ENCODE results near the gene SYNJ2.

SYNJ2 gene

GRCh38 chr6:158053377-158054313, 72.0 kb downstream of the SYNJ2 start:
- no peak for DNase-seq (ENCODE audit: low read depth in 1 of 2, low spot score in 1 of 2)

GRCh38 chr6:158056355-158056754, 74.7 kb downstream of the SYNJ2 start:
- DNase-seq (ENCODE audit: low read depth in 1 of 2, low spot score in 1 of 2): no peak

DNA sequence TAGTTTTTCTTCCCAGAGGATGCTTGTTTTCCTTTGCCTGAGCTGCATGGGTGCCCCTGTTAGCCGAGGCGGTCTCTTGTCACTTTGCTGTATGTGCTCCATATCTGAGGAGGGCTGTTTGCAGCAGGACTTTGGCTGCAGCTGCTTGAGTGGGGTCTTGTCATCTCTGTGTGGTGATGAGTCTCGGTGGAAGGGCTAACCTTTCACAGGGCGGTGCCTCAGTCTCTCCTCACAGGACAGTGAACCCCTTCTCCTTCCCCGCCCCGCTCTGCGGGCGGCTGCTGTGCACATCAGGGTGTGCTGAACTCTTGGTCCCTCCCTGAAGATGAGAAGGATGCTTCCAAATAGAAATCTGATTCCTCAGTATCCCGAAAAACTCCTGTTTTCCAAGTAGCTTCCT, 75.1 kb downstream of the SYNJ2 start:
- DNase-seq (ENCODE audit: low read depth in 1 of 2, low spot score in 1 of 2): no peak

GRCh38 chr6:158057213-158057987, 75.7 kb downstream of the SYNJ2 start:
- no peak for DNase-seq (ENCODE audit: low read depth in 1 of 2, low spot score in 1 of 2)

DNA sequence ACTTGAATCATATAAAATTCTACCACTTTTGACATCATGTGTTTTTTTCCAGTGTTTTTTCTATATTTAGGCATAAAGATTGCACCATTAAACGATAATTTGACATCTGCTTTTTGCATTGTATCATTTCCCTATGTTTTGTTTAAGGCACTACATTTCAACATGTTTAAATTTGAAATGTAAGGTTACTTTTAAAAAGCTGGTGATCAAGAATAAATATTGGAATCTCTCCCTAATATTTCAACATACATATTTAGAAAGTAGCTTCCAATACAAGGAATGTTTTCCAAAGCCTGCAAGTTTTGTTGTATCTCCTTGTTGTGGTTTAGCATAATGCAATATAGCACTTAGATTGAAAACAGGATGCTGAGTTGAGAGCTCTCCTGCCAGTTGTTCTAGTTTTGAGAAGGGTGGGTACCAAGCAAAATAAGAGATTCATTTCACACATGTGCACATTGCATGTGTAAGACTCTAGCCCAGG, 76.5 kb downstream of the SYNJ2 start:
- DNase-seq (ENCODE audit: low read depth in 1 of 2, low spot score in 1 of 2): no peak

DNA sequence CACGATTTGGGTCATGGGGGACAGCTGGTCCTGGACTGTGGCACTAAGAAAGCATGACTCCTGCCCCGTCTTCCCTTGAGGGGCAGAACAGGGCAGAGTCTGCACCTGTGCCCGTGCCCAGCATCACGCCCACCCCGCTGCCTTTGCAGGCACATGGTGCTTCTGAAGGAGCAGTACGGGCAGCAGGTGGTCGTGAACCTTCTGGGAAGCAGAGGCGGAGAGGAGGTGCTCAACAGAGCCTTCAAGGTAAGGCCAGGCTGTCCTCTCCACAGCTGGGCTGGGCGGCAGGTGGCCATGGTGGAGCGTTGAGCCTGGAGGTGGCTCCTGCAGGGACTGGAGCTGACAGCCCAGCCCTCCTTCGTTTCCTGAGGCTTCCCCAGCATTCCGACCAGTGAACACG, 77.4 kb downstream of the SYNJ2 start:
- DNase-seq (ENCODE audit: low read depth in 1 of 2, low spot score in 1 of 2): no peak

DNA sequence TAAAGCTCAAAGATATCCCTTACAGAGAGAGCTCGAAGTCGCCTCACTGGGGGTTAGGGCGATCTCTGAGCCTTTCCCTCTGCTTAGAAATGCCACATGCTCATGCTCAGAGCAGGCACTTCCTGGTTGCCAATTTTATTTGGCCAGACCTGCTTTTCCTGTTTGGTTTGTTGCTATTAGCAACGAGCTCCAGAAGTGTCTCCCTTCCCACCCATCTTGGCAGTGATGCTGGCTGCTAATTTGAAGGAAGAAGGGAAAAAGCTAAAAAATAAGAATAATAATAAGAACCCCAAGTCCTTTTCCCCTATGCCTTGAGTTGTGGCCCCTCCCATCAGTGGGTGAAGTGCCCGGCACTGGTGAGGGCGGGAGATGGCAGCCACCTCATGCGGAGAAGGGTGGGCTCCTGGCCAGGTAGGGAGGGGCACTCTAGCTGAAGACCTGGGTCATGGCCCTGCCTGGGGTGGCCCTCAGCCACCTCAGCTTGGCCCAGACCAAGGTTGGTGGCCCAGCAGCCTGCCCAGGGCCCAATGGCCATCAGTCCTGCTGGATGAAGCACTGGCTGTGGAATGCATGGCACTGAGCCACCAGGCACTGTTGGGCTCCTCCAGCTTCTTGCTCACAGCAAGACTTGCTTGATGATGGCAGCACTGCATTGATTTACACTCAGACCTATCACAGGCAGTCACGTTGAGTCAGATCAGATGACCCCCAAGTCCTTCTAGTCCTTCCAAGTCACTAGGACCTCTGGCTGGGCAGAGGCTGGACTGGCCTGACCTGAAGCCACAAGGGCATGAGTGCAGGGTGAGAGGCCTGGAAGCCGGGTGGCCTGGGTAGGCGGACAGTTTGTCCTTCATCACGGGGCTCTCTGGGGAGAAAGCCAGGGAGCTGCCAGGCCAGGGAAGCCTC, 79.0 kb downstream of the SYNJ2 start:
- DNase-seq (ENCODE audit: low read depth in 1 of 2, low spot score in 1 of 2): no peak

GRCh38 chr6:158061361-158061708, 79.7 kb downstream of the SYNJ2 start:
- DNase-seq (ENCODE audit: low read depth in 1 of 2, low spot score in 1 of 2): no peak

DNA sequence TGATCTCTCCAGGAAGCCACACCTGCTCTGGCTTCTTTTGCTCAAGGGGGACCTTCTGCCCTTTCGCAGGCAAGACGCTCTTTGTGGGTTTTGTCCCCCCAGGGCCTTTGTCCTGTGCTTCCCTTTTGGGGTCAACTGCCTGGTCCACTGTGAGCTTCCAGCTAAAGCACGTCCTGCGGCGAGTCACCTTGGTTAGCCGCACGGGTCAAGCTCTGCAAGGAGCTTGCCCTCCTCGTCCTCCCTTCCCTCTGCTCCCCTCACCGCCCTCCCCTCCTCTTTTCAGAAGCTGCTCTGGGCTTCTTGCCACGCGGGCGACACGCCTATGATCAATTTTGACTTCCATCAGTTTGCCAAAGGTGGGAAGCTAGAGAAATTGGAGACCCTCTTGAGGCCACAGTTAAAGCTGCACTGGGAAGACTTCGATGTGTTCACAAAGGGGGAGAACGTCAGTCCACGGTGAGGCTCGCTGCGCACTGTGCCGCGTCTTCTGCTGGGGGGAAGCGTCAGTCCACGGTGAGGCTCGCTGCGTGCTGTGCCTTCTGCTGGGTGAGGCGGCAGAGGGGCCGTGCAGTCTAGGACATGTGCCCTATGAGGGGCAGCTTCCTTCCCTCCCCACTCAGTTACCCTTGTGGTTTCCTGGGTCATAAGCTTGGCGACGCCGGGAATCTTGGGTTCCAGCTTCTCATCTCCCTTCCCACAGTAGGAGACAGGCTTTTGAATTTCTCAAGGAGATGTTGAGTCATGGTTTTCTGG, 80.2 kb downstream of the SYNJ2 start:
- DNase-seq (ENCODE audit: low read depth in 1 of 2, low spot score in 1 of 2): no peak

DNA sequence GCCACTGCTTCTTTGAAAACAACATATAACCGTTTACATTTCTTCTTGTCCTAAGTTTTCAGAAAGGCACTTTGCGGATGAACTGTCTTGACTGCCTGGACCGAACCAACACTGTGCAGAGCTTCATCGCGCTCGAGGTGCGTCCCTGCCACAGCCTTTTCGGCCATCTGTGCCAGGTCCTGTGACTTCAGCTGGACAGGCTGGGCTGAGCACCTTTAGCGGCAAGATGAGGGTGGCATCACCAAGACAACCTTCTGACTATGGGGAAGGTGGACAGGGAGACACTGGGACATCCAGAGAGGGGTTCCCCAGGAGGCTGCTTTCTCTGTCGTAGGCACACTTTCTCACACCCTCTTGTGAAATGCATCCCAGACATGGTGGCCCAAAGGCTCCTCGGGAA, 82.1 kb downstream of the SYNJ2 start:
- no peak for DNase-seq (ENCODE audit: low read depth in 1 of 2, low spot score in 1 of 2)

DNA sequence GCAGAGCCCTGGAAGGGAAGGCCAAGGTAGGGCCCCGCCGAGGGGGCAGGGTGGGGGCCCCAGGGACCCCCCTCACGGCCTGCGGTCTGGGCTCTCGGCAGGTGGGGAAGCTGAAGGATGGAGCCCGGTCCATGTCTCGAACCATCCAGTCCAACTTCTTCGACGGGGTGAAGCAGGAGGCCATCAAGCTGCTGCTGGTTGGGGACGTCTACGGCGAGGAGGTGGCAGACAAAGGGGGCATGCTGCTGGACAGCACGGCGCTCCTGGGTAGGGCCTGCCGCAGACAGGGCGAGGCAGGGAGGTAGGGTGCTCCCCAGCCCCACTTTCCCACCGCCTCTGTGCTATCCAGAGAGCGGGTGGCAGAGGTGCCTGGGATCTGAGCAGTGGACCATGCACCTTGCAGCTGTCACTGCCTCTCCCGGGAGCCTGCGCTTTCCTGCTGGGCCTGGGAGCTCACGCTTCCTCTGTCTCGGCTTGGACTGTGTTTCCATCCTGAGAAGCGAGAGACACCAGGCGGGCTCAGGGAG, 83.1 kb downstream of the SYNJ2 start:
- no peak for DNase-seq (ENCODE audit: low read depth in 1 of 2, low spot score in 1 of 2)

DNA sequence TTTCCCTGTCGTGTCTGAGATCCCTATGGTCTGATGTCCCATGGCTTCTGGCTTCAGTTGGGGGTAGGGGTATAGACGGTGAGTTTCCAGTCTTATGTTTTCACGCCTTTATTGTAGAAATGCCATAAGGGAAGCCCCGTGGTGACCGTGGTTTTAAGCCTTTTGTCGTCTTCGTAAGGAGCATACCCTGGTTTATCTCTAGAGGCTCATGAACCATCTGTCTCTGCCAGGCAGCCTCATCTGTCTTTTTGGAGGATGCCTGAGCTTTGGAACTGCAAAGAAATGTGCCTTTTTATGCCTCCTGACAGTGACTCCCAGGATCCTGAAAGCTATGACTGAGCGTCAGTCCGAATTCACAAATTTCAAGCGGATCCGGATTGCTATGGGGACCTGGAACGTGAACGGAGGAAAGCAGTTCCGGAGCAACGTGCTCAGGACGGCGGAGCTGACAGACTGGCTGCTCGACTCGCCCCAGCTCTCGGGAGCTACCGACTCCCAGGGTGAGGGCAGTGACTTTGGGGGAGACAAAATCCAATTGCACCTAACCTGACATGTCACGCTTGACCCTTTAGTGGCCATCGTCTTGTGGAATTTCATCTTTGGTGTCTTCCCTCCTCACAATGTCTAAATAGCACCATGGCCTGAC, 84.6 kb downstream of the SYNJ2 start:
- no peak for DNase-seq (ENCODE audit: low read depth in 1 of 2, low spot score in 1 of 2)

- no peak for DNase-seq (ENCODE audit: low read depth in 1 of 2, low spot score in 1 of 2)
Measured at GRCh38 chr6:158067436-158068015, 85.9 kb downstream of the SYNJ2 start.

DNA sequence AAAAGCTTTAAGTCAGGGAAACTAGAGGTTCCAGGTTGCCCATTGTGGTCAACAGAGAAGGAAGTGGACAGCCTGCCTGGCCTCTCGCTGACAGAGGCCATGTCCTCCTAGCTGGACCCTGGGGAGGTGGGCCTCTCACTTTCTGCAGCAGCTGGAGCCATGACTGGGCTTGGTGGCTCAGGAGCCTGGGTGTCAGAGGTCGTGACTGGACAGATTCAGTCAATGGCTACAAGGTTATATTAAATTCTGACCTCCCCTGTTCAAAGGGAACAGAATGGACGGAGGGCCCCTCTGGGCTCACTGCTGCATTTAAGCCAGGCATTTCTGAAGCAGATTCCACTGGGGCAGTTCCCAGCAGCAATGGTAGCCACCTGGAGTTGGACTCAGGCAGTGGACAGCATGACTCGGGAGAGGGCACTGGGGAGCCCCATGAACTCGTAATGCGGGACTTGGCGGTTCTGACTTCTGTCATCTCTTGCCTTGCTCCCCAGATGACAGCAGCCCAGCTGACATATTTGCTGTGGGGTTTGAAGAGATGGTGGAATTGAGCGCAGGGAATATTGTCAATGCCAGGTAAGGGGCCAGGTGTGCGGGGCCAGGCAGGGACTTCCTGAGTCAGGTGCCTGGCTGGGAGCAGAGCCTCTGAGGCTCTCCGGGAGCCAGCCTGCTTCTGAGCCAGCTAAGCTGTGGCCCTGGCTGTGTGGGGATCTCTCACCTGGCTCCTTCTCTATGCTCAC, 86.7 kb downstream of the SYNJ2 start:
- no peak for DNase-seq (ENCODE audit: low read depth in 1 of 2, low spot score in 1 of 2)

- no peak for DNase-seq (ENCODE audit: low read depth in 1 of 2, low spot score in 1 of 2)
Measured at GRCh38 chr6:158068893-158069799, 87.5 kb downstream of the SYNJ2 start.

- DNase-seq (ENCODE audit: low read depth in 1 of 2, low spot score in 1 of 2): no peak
Measured at GRCh38 chr6:158069800-158070195, 88.1 kb downstream of the SYNJ2 start.

GRCh38 chr6:158070513-158070912, 88.8 kb downstream of the SYNJ2 start:
- no peak for DNase-seq (ENCODE audit: low read depth in 1 of 2, low spot score in 1 of 2)
